ENCODE measurements around the gene CLDN15.

DNA sequence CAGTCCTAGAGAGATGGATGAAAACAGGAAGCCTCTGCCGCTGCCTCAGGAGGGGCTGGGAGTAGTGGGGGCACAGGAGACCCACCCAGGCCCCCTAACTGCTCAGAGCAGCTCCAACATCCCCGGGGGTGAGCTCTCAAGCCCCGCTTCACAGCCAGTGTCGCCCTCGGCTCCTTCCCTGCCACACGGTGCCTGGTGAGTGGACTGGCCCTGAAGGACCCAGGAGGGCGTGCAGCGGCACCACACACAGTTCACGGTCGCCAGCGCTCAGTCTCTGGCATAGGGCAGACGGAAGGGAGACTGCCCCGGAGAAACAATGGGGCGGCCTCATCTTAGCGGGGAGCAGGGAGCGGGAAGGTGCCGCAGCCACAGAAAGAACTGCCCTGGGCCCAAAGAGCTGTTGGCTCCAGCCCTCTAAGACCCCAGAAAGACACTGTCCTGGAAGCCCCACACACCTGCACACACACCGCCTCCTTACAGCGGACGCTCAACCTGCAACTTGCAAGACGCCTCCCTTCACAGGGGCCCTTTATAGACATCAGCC lies 1.2 kb downstream of the CLDN15 start:
- peak; percentile 9 to 31 for TF ChIP-seq POLR2A (IDR thresholded peaks at IDR 0.05)
- TF ChIP-seq, protein P1, sequence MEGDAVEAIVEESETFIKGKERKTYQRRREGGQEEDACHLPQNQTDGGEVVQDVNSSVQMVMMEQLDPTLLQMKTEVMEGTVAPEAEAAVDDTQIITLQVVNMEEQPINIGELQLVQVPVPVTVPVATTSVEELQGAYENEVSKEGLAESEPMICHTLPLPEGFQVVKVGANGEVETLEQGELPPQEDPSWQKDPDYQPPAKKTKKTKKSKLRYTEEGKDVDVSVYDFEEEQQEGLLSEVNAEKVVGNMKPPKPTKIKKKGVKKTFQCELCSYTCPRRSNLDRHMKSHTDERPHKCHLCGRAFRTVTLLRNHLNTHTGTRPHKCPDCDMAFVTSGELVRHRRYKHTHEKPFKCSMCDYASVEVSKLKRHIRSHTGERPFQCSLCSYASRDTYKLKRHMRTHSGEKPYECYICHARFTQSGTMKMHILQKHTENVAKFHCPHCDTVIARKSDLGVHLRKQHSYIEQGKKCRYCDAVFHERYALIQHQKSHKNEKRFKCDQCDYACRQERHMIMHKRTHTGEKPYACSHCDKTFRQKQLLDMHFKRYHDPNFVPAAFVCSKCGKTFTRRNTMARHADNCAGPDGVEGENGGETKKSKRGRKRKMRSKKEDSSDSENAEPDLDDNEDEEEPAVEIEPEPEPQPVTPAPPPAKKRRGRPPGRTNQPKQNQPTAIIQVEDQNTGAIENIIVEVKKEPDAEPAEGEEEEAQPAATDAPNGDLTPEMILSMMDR (IDR thresholded peaks at IDR 0.05), result no peak

Measured in Peyer's patch (tissue), 4 donors.